HEK293 (cell line): ENCODE results near the gene TUBGCP3.

Experiments used
- CTCF ChIP-seq: fragments of 450-650 bp; formaldehyde crosslinking; IDR thresholded peaks from 2 replicates; pipeline ENCODE4 v1.5.1; 2016; ENCODE audit warnings: missing biosample characterization, missing genetic modification characterization
- GLI2 ChIP-seq: fragments of 450-650 bp; formaldehyde crosslinking; IDR thresholded peaks from 2 replicates; pipeline ENCODE4; 2017; ENCODE audit warnings: missing biosample characterization, missing genetic modification characterization, low read depth, borderline replicate concordance
- MEIS1 ChIP-seq: sonication (generic); formaldehyde crosslinking; IDR thresholded peaks from 2 replicates; pipeline ENCODE4 v1.8.1; 2022; ENCODE audit warnings: missing genetic modification reagents, mild to moderate bottlenecking, borderline replicate concordance
- PRDM4 ChIP-seq: fragments of 450-650 bp; formaldehyde crosslinking; IDR thresholded peaks from 2 replicates; pipeline ENCODE4 v1.5.1; 2017; ENCODE audit warnings: missing biosample characterization, missing genetic modification characterization
- YY1 ChIP-seq: fragments of 450-650 bp; formaldehyde crosslinking; IDR thresholded peaks from 2 replicates; pipeline ENCODE4 v1.5.1; 2018; ENCODE audit warnings: missing biosample characterization, missing genetic modification characterization
- ZFP41 ChIP-seq: fragments of 450-650 bp; formaldehyde crosslinking; IDR thresholded peaks from 2 replicates; pipeline ENCODE4 v1.5.1; 2016; ENCODE audit warnings: missing biosample characterization, missing genetic modification characterization, borderline replicate concordance
- ZNF16 ChIP-seq: fragments of 450-650 bp; formaldehyde crosslinking; IDR thresholded peaks from 2 replicates; pipeline ENCODE4 v1.5.1; 2016; ENCODE audit warnings: low read depth, missing biosample characterization, missing genetic modification characterization
- TF ChIP-seq, protein P1 (sequence below): sonication (generic); formaldehyde crosslinking; IDR thresholded peaks from 2 replicates; pipeline ENCODE4 v1.8.1; 2022; ENCODE audit warnings: mild to moderate bottlenecking, moderate library complexity, missing genetic modification reagents
- TF ChIP-seq, protein P2 (sequence below): fragments of 450-650 bp; formaldehyde crosslinking; IDR thresholded peaks from 2 replicates; pipeline ENCODE4 v1.5.0; 2017; ENCODE audit warnings: missing biosample characterization, missing genetic modification characterization, borderline replicate concordance

DNA sequence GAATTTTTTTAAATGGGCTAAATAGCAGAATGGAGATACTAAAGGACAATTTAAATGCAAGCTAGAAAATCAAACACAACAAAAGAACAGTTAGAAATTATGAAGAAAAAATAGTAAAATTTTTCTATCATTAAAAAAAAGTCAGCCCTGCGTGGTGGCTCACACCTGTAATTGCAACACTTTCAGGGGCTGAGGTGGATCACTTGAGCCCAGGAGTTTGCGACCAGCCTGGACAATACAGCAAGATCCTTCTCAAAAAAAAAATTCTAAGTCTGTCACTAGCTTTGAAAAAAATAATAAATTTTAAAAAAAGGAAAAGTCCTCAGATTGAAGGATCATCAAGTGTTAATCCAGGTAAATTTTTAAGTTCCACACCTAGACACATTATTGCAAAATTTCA is 7.7 kb downstream of the TUBGCP3 start:
- TF ChIP-seq CTCF (no peak), YY1 (tag by site-specific recombination) (no peak), GLI2 (tag by site-specific recombination) (no peak), ZNF16 (tag by site-specific recombination) (no peak), MEIS1 (CRISPR knock-in tag) (no peak), PRDM4 (tag by site-specific recombination) (no peak), ZFP41 (tag by site-specific recombination) (no peak)
- TF ChIP-seq, protein P1, sequence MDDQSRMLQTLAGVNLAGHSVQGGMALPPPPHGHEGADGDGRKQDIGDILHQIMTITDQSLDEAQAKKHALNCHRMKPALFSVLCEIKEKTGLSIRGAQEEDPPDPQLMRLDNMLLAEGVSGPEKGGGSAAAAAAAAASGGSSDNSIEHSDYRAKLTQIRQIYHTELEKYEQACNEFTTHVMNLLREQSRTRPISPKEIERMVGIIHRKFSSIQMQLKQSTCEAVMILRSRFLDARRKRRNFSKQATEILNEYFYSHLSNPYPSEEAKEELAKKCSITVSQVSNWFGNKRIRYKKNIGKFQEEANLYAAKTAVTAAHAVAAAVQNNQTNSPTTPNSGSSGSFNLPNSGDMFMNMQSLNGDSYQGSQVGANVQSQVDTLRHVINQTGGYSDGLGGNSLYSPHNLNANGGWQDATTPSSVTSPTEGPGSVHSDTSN (CRISPR knock-in tag): no peak
- TF ChIP-seq, protein P2, sequence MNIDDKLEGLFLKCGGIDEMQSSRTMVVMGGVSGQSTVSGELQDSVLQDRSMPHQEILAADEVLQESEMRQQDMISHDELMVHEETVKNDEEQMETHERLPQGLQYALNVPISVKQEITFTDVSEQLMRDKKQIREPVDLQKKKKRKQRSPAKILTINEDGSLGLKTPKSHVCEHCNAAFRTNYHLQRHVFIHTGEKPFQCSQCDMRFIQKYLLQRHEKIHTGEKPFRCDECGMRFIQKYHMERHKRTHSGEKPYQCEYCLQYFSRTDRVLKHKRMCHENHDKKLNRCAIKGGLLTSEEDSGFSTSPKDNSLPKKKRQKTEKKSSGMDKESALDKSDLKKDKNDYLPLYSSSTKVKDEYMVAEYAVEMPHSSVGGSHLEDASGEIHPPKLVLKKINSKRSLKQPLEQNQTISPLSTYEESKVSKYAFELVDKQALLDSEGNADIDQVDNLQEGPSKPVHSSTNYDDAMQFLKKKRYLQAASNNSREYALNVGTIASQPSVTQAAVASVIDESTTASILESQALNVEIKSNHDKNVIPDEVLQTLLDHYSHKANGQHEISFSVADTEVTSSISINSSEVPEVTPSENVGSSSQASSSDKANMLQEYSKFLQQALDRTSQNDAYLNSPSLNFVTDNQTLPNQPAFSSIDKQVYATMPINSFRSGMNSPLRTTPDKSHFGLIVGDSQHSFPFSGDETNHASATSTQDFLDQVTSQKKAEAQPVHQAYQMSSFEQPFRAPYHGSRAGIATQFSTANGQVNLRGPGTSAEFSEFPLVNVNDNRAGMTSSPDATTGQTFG (tag by site-specific recombination): no peak
